Mononuclear cell (primary cell): ENCODE results near the gene RESP18. TPM values are rescaled to one million over a fixed set of nuclear protein-coding genes. Genes with fewer than 3 reads are reported as not detected.

ENCODE experiments used
- H3K27me3 ChIP-seq: 2 replicates; pipeline ENCODE4 v1.6.0; 2011; ENCODE audit warnings: low read length, control low read depth; ENCODE audit not compliant: insufficient read depth
- H3K4me1 ChIP-seq: 2 replicates; pipeline ENCODE4 v1.5.1; 2011; ENCODE audit warnings: mild to moderate bottlenecking, low read length, control low read depth; ENCODE audit not compliant: insufficient read depth
- H3K4me3 ChIP-seq: 2 replicates; pipeline ENCODE4 v1.5.1; 2011; ENCODE audit warnings: mild to moderate bottlenecking, low read length, moderate library complexity
- H3K9me3 ChIP-seq: 2 replicates; pipeline ENCODE4 v1.5.1; 2011; ENCODE audit warnings: low read depth, mild to moderate bottlenecking, control low read depth, low read length
- total RNA-seq: library from RNA; depleted of rRNA; stranded (reverse); fragments of >200 nt; gene quantifications from one replicate; pipeline ENCODE4 v1.2.3, GENCODE V29; 2012

The RESP18 gene
- total RNA-seq, 1 donor, result not detected

GRCh38 chr2:219279916-219280516 lies 52.5 kb downstream of the RESP18 start:
- no peaks in the 10 kb centered on the region for H3K27me3 ChIP-seq
- no peaks in the 10 kb centered on the region for H3K9me3 ChIP-seq
- H3K4me3 ChIP-seq, result peak overlapping the region; percentile 61
- peaks cover 29% of the 10 kb centered on the region for H3K4me1 ChIP-seq

- Histone ChIP-seq H3K4me1 (peaks cover 29% of the 10 kb centered on the region), H3K27me3 (no peaks in the 10 kb centered on the region), H3K9me3 (no peaks in the 10 kb centered on the region), H3K4me3 (peak within 1 kb of the TSS; percentile 61)
These were observed 53.2 kb downstream of the RESP18 start, which contains the start of gene DNAJB2 for GRCh38 chr2:219279151-219279915. DNAJB2 (plus strand) TSS chr2:219279366; CDS start chr2:219279834, 468 bp downstream.

- peak overlapping the region; percentile 61 for H3K4me3 ChIP-seq
- no peaks in the 10 kb centered on the region for H3K27me3 ChIP-seq
- H3K9me3 ChIP-seq, result no peaks in the 10 kb centered on the region
- H3K4me1 ChIP-seq, result peaks cover 29% of the 10 kb centered on the region
These were observed 53.8 kb downstream of the RESP18 start for GRCh38 chr2:219278655-219279150.

GRCh38 chr2:219277703-219278654 lies 54.6 kb downstream of the RESP18 start:
- no peaks in the 10 kb centered on the region for H3K9me3 ChIP-seq
- no peak overlapping the region for H3K4me3 ChIP-seq
- no peaks in the 10 kb centered on the region for H3K27me3 ChIP-seq
- peaks cover 29% of the 10 kb centered on the region for H3K4me1 ChIP-seq

Other genes with a start within 250 kb of the RESP18 start
- 13.7 TPM for gene NHEJ1, start 171.9 kb downstream of the RESP18 start, total RNA-seq
- gene SLC23A3, start 162.7 kb downstream of the RESP18 start, total RNA-seq, result 0.31 TPM
- gene CNPPD1, start 155.8 kb downstream of the RESP18 start, total RNA-seq, result 27.5 TPM
- 64.0 TPM for gene RETREG2, start 154.5 kb downstream of the RESP18 start, total RNA-seq
- gene ZFAND2B, start 126.0 kb downstream of the RESP18 start, total RNA-seq, result 41.6 TPM
- gene ABCB6, start 113.8 kb downstream of the RESP18 start, total RNA-seq, result 1.3 TPM
- 30.3 TPM for gene ATG9A, start 103.1 kb downstream of the RESP18 start, total RNA-seq
- gene ANKZF1, start 102.9 kb downstream of the RESP18 start, total RNA-seq, result 45.4 TPM
- 3.4 TPM for gene GLB1L, start 87.3 kb downstream of the RESP18 start, total RNA-seq
- 18.5 TPM for gene STK16, start 87.3 kb downstream of the RESP18 start, total RNA-seq
- gene TUBA4B, start 79.5 kb downstream of the RESP18 start, total RNA-seq, result not detected
- 108 TPM for gene TUBA4A, start 78.8 kb downstream of the RESP18 start, total RNA-seq
- gene DNAJB2, start 53.4 kb downstream of the RESP18 start, total RNA-seq, result 57.5 TPM
- gene PTPRN, start 23.3 kb downstream of the RESP18 start, total RNA-seq, result 1.3 TPM
- 24.9 TPM for gene DNPEP, start 55.2 kb upstream of the RESP18 start, total RNA-seq
- gene DES, start 85.6 kb upstream of the RESP18 start, total RNA-seq, result 1.3 TPM
- 2.4 TPM for gene SPEG, start 102.1 kb upstream of the RESP18 start, total RNA-seq
- gene GMPPA, start 166.1 kb upstream of the RESP18 start, total RNA-seq, result 12.0 TPM
- gene ASIC4, start 181.7 kb upstream of the RESP18 start, total RNA-seq, result not detected
- 2.7 TPM for gene CHPF, start 211.1 kb upstream of the RESP18 start, total RNA-seq
- not detected for gene TMEM198, start 211.3 kb upstream of the RESP18 start, total RNA-seq
- gene OBSL1, start 238.8 kb upstream of the RESP18 start, total RNA-seq, result 0.52 TPM
- not detected for gene INHA, start 239.6 kb upstream of the RESP18 start, total RNA-seq